ENCODE results near the gene APOH.
A peak's percentile ranks its signal among the peaks of the same experiment; 100 is the strongest.

The APOH gene

DNA sequence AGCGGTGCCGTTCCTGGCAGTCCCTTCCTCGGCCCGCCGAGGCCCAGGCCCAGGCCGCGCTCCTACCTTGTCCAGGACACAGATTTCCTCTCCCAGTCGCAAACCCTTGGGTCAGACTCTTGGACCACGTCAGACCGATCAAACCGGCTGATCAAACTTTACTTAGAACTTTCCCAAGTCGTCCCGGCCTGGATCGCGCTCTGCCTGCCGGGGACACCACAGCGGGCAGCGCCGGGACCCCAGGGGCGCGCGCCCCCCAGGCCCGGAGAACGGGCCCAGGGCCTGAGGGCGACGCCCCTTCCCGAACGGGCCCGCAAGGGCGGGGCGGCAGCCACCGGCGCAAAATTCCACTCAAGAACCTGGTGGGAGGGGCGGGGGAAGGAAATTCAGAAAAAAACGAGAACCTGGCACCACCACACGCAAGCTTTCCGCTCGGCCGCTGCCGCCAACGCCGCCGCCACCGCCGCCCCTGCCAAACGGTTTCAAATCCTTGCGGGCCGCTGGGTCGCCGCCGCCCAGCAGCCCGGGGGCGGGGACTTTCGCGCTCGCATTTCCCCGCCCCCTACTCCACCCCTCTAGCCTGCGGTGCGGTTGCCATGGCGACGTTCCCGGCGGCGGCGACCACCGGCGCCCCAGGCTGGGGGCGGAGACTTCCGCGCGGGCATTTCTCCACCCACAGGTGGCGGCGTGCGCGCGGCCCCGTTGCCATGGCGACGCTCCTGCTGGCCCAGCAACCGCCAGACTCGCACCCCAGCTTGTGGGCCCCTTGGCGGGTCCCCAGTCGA lies 37.4 kb downstream of the APOH start, which contains the start of gene CEP112:
Gene CEP112, minus strand, starts transcription at position 541 of the 785 bp plus-strand sequence.
- peak; percentile 94 for DNase-seq (ENCODE audit: low spot score)

DNA sequence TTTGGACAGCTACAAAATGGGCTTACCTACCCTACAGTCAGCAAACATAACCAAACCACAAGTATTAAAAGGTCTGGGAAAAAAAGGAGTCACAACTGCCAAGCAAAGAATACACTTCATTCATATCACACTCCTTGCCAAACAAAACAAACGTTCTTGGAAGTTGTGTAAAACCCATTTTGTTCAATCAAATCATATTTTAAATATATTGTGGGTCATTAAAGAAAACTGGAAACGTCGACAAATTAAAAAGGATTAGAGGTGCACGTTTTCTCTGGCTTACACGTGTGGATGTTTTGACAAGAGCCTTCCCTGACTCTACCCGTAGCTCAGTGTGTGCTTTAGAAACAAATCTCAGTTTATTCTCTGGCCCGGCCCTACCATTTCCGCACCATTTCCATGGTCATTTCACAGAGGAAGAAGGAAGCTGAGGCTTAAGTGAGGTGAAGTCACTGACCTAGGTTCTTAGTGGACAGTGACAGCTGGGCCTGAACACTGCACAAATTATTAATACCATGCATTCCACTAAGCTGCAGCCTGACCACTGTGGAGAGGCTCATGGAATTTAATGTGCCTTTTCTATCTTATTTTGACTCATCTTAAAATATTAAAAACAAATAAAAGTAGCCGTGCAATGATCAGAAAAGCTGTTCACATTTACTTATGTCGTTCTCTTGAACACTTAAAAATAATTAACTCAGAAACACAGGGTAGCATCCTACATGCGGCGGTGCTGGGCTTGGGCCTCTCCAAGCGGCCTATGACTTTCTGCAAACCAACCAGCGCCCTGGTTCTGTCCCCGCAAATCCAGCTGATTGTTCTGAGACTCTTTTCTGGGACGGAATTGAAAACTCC lies 38.2 kb downstream of the APOH start:
- peak; percentile 16 for DNase-seq (ENCODE audit: low spot score)

DNA sequence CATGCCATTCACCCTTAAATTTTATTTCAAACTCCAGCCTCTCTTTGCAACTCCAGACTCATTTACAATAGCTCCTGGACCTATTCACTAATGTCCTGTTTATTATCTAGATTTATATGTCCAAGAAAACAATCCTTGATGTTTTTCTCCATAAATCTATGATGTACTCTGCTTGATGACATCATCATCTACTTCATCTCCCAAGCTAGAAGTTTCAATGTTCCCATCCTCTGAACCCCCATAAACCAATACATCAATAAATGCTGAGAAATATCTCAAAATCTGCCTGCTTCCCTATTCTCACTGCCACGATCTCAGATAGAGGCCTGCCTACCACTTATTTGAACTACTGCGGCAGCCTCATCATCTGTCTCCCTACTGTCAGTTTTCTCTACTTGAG lies 41.5 kb downstream of the APOH start:
- DNase-seq (ENCODE audit: low spot score): no peak

DNA sequence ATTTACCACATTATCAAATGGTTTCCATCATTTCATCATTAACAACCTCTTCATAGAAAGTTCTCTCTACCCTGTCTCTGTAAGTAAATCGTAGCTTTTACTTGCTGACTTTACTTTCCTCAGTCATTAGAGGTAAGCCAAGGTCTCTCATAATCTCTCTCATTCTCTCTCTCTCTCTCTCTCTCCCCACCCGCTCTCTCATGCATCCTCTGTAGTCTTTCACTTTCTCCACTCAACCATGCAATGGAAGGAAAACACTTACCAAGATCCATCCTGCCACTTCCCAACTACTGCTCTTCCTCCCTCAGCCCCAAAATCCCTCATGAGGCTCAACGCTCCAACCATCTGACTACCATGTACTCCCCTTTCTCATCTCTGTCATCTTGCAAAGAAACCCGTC lies 43.4 kb downstream of the APOH start:
- DNase-seq (ENCODE audit: low spot score): no peak

DNA sequence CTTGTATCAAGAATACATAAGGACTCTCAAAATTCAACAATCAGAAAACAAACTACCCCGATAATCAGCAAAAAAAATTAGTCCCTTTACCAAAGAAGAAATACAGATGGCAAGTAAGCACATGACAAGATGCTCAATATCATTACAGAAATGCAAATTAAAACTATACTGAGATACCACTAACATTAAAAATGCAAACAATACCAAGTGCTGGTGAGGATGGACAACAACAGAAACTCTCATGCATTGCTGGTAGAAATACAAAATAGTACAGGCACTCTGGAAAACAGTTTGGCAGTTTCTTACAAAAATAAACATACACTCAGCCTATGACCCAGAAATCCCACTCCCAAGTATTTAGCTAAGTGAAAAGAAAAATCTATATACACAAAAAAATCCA lies 44.8 kb downstream of the APOH start:
- DNase-seq (ENCODE audit: low spot score): no peak

DNA sequence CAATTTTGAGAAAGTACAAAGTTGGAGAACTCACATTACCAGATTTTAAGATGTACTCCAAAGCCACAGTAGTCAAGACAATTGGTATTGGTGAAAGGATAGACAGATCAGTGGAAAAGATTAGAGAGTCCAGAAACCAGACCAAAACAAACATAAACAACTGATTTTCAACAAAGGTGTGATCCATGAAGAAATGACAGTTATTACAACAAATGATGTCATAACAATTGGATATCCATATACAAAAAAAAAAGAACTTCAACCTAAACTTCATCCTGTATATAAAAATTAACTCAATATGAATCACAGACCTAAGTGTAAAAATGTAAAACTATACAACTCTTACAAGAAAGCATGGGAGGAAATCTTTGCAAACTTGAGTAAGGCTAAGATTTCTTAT lies 45.7 kb downstream of the APOH start:
- no peak for DNase-seq (ENCODE audit: low spot score)

DNA sequence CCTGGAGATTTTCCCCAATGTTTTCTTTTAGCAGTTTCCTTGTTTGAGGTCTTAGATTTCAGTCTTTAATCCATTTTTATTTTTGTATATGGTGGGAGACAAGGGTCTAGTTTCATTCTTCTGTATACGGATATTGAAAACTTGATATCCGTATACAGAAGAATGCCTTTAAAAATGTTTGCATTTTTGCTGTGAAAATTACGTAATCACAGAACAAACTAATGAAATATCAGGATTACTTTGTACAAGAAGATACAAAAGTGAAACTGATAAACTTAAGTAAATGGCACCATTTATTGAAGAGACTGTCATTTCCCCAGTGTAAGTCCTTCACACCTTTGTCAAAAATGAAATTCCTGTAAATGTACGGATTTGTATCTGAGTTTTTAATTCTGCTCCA lies 50.6 kb downstream of the APOH start:
- DNase-seq (ENCODE audit: low spot score): no peak

DNA sequence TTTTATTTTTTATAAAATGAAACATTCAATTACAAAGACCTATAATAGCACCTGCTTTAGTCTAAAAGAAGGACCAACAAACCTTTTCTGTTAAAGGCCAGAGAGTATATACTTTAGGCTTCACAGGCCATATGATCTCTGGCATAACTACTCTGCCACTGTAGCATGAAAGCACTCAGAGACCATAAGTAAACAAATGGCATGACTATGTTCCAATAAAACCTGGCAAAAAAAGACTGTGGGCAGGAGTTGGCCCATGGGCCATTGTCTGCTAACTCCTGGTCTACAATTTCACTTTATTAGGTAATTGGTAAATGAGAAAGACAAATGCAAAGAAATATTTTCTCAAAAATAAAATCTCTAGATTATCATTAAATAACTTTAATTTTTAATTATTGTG lies 52.2 kb downstream of the APOH start:
- no peak for DNase-seq (ENCODE audit: low spot score)

DNA sequence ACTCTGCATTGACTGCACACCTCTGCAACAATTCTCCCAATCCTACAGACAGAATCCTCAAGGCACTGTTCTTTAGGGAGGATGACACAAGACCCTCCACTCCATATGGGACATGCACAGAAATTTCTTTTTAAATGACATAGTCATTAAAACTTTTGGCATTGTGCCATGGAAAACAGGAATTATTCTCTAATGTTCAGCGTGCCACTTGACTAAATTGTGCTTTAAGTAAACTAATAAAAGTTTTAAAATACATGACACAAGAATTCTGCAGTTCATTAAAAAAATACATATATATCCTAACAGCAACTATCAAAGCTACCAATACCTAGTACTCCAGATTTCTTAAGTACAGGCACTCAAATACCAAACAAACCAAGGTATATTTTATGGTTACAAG lies 53.3 kb downstream of the APOH start:
- no peak for DNase-seq (ENCODE audit: low spot score)

DNA sequence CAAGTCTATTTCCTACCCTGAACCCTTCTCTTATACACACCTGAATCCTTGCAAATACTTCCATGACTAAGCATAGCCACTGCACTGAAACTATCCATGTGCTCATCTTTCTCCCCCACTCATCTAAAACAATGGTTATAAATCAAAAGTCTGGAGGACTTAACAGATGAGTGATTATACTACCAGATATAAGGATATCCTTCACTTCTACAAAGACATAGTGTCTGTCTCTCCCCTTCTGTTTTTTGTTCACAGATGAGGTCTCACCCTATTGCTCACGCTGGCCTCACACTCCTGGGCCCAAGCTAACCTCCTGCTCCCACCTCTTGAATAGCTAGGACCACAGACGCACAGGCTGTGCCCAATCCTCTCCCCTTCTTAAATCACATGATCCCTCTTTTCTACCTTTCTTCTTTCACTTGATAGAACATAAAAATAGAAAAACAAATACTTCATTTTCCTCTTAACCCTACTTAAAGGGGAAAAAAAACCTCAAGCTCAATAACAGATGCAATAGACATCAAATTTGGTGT lies 56.5 kb downstream of the APOH start:
- no peak for DNase-seq (ENCODE audit: low spot score)

DNA sequence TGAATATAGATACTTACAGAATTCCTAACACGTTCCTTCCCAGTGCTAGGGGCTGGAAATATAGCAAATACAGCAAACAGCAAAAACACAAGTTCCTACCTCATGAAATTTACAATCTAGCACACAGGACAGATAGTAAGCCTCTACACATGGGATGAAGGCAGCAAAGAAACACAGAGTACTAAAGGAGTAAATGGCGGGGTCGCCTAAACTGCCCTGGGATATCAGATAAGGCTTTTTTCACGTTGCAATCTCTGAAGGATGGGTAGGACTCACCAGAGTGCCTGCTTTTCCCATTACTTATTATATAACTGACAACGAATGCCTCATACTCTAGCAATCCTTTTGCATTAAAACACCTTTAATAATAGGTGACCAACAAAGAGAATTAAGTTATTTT lies 57.1 kb downstream of the APOH start:
- DNase-seq (ENCODE audit: low spot score): no peak

DNA sequence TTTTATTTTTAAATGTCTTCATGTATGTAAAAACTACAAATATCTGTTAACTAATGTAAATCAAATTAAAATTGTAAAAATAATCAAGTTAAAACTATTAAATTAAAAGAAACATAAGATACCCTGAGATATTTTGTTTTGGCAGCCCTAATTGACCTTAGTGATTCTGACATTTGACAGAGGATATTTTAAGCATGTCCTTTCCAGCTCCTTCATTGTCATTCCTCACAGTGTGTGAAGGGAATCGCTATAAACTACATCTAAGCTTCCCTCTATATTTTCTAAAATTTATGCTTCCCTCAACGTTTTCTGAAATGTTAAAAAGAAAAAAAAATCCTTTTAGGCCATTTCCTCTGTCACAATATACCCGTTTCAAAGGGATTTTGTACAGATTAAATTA lies 57.5 kb downstream of the APOH start:
- no peak for DNase-seq (ENCODE audit: low spot score)

DNA sequence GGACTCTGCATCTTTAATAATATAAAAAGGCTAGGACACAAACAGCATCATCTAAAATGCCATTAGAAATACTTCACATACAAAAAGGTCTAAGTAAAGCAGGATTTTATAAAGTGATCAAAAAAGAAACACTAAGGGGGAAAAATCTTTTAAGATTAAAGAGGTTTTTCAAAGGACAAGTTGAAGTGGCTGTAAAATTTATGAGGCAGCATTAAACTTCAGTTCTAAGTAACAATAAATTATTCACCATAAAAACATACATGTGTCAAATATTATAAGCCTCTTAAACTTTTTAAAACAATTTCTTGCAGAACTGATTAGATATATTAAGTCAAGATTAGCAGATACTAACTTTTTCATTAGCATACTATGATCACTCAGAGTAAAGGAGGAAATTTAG lies 58.0 kb downstream of the APOH start:
- no peak for DNase-seq (ENCODE audit: low spot score)

DNA sequence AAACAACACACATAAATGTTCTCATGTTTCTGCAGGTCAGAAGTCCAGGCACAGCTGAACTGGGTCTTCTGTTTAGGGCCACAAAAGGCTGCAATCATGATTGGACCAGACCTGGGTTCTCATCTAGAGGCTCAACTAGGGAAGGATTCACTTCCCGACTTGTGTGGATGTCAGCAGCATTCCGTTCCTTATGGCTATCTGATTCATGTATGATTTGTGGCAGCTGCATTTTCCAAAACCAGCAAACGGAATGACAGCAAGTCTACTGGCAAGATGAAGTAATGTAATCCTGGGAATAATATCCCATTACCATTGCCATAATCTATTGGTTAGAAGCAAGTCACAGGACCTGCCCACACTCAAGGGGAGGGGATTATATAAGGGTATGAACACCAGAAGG lies 59.4 kb downstream of the APOH start:
- no peak for DNase-seq (ENCODE audit: low spot score)

DNA sequence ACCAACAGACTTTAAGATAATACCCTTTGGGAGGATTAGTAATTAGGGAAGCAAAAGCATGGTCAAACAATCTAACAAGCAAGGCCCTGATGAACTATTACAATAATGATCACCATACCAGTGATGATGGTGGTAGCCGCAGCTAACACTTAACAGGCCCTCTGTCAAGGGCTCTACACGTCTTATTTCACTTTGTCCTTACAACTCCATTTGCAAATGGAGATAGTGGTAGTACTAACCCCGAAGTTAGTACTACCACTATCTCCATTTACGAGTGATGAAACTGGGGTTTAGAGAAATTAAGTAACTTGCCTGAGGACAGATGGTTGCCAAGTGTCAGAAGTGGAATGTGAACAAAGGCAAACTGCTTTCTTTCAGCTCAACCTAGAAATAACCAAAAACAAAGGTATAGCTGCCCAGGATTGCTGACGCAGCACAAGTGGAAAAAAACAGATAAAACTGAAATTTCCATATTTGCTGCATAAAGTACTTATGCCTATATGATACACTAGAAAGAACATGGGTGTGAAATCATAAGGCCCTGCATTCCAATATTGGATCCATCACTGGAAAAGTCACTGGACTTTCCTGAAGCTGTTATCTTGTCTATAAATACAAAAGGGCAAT lies 61.9 kb downstream of the APOH start:
- DNase-seq (ENCODE audit: low spot score): no peak

DNA sequence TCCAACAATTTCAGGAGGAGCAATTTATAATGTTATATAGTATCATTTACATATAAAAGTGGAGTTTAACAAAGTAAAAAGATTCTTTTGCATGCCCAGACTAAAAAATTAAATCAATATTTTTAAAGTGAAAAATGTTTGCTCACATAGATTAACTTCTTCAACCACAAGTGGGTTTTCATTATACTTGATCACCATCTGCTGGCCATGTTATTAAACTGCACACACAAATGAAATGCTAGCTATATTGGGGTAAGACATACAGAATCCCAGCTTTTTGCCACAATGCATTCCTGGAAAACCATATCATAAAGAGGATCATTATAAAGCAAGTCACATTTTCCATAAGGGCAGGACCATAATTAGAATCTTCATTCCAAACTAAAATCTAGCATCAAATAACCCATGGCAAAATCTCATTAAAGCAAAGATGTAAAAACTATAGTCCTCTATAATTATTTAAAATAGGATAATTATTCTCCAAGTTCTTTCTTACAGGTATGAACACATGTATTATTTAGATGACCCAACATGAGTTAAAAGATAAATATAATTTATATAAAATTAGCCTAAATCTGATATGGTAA lies 63.6 kb downstream of the APOH start:
- DNase-seq (ENCODE audit: low spot score): peak; percentile 68
